ENCODE measurements around the gene KRTAP19-2. TPM values are rescaled to one million over a fixed set of nuclear protein-coding genes. Genes with fewer than 3 reads are reported as not detected.
A peak's percentile ranks its signal among the peaks of the same experiment; 100 is the strongest.
"Not testable (repeated sequence)": the region's sequence is repeated elsewhere in the genome, so short reads cannot be mapped to it uniquely, and the experiment has no call there.

KRTAP19-2 gene
- polyA plus RNA-seq (2013, experiment 1 of 2) = not detected
- not detected for polyA plus RNA-seq (2013, experiment 2 of 2)

DNA sequence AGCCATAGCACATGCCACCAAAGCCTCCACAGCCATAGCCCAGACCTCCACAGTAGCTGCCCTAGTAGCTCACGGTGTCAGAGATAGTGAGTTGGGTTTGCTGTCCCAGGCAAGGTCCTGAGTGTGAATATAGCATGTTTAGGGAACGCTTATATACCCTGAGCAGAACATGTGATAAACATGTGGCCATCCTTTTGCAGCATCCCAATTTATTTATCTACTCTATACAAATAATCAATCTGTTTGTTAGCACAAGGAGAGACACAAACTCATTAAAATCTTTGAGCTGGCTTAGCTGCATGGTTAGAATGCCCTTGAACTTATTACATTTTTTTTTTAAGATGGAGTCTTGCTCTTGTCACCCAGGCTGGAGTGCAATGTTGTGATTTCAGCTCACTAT, at the start of gene KRTAP19-2:
Gene KRTAP19-2, minus strand, starts transcription at position 101 of the 400 bp plus-strand sequence. Its CDS starts 88 bp downstream, at position 13.
- no peak within 1 kb of the TSS for H2BK120ac ChIP-seq (ENCODE audit: low read depth, low read length)
- H2BK12ac ChIP-seq (ENCODE audit: low read length in 2 of 2) = no peak within 1 kb of the TSS
- no peak within 1 kb of the TSS for H3K23ac ChIP-seq (ENCODE audit: low read length in 2 of 2)
- H2BK5ac ChIP-seq (ENCODE audit: low read depth, low read length, poor library complexity, severe bottlenecking) = no peak within 1 kb of the TSS
- no peaks in the 10 kb centered on the region for H3K36me3 ChIP-seq (ENCODE audit: control insufficient read depth in 1 of 2, insufficient read depth in 2 of 2, low read depth in 1 of 2, low read length in 2 of 2)
- H3K4me3 ChIP-seq (ENCODE audit: insufficient read depth in 1 of 2, low read depth in 1 of 2, low read length in 2 of 2) = no peak within 1 kb of the TSS
- H4K91ac ChIP-seq (ENCODE audit: low read length) = peak within 1 kb of the TSS; percentile 68
- WGBS = 40% methylated on average over 1 of the region's 2 CpGs
- H2AFZ ChIP-seq (ENCODE audit: low read depth, low read length) = no peak within 1 kb of the TSS
- peaks cover 13% of the 10 kb centered on the region for H3K9me3 ChIP-seq (ENCODE audit: control insufficient read depth, low read length)
- H3K79me1 ChIP-seq (replicated peaks; ENCODE audit: low read length, poor library complexity, severe bottlenecking) = no peaks in the 10 kb centered on the region
- no peak within 1 kb of the TSS for H3K18ac ChIP-seq (ENCODE audit: low read depth in 1 of 2, low read length in 2 of 2)
- H2AK5ac ChIP-seq (ENCODE audit: low read length, severe bottlenecking) = no peak within 1 kb of the TSS
- no peak within 1 kb of the TSS for H3K4me2 ChIP-seq (ENCODE audit: low read length, poor library complexity, severe bottlenecking)
- no peaks in the 10 kb centered on the region for H3K4me1 ChIP-seq (ENCODE audit: control insufficient read depth, insufficient read depth, low read depth, low read length)
- DNase-seq = no peak
- H2BK15ac ChIP-seq (ENCODE audit: low read depth, poor library complexity, severe bottlenecking) = no peak within 1 kb of the TSS
- no peak within 1 kb of the TSS for H3K14ac ChIP-seq (ENCODE audit: low read length in 2 of 2)
- H4K8ac ChIP-seq (ENCODE audit: low read length) = no peak within 1 kb of the TSS
- no peak within 1 kb of the TSS for H3K27ac ChIP-seq (ENCODE audit: low read length, poor library complexity, severe bottlenecking)
- no peaks in the 10 kb centered on the region for H3K27me3 ChIP-seq (ENCODE audit: control insufficient read depth in 1 of 2, insufficient read depth in 1 of 2, low read length in 2 of 2)
- no peak within 1 kb of the TSS for H3K9ac ChIP-seq (ENCODE audit: low read length)
- no peak within 1 kb of the TSS for H3K4ac ChIP-seq (ENCODE audit: low read depth in 1 of 2, low read length in 2 of 2)

DNA sequence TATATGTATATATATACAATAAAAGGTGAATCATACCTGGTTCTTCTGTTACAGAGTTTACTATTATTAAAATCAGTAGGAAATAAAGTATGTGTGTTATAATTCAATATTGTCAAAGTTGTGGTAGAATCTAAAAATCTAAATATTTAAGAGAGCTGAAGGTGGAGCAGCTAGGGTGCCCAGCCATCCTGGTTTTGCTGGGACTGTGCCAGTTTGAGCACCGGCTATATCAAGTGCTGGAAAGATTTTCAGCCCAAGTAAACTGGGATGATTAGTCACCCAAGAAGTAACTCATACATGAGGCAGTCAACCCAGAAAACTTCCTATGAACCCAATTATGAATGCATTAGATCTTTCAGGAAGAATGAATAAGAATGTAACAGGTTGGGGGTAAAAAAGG, 31.6 kb upstream of the KRTAP19-2 start:
- Histone ChIP-seq H4K91ac (ENCODE audit: low read length) (no peak overlapping the region), H3K18ac (ENCODE audit: low read depth in 1 of 2, low read length in 2 of 2) (no peak overlapping the region), H3K23ac (ENCODE audit: low read length in 2 of 2) (no peak overlapping the region), H2BK15ac (ENCODE audit: low read depth, poor library complexity, severe bottlenecking) (no peak overlapping the region), H3K4ac (ENCODE audit: low read depth in 1 of 2, low read length in 2 of 2) (no peak overlapping the region), H3K27me3 (ENCODE audit: control insufficient read depth in 1 of 2, insufficient read depth in 1 of 2, low read length in 2 of 2) (no peaks in the 10 kb centered on the region), H4K8ac (ENCODE audit: low read length) (no peak overlapping the region), H2AFZ (ENCODE audit: low read depth, low read length) (no peak overlapping the region), H2BK12ac (ENCODE audit: low read length in 2 of 2) (no peak overlapping the region), H2AK5ac (ENCODE audit: low read length, severe bottlenecking) (no peak overlapping the region), H3K9ac (ENCODE audit: low read length) (no peak overlapping the region), H3K36me3 (ENCODE audit: control insufficient read depth in 1 of 2, insufficient read depth in 2 of 2, low read depth in 1 of 2, low read length in 2 of 2) (no peaks in the 10 kb centered on the region), H2BK5ac (ENCODE audit: low read depth, low read length, poor library complexity, severe bottlenecking) (no peak overlapping the region), H3K79me1 (replicated peaks; ENCODE audit: low read length, poor library complexity, severe bottlenecking) (no peaks in the 10 kb centered on the region), H3K4me1 (ENCODE audit: control insufficient read depth, insufficient read depth, low read depth, low read length) (no peaks in the 10 kb centered on the region), H3K14ac (ENCODE audit: low read length in 2 of 2) (no peak overlapping the region), H3K27ac (ENCODE audit: low read length, poor library complexity, severe bottlenecking) (no peak overlapping the region), H3K4me3 (ENCODE audit: insufficient read depth in 1 of 2, low read depth in 1 of 2, low read length in 2 of 2) (no peak overlapping the region), H3K4me2 (ENCODE audit: low read length, poor library complexity, severe bottlenecking) (no peak overlapping the region), H2BK120ac (ENCODE audit: low read depth, low read length) (no peak overlapping the region), H3K9me3 (ENCODE audit: control insufficient read depth, low read length) (peaks cover 5% of the 10 kb centered on the region)
- no peak for DNase-seq
- WGBS = 100% methylated on average over 1 of the region's 1 CpG

DNA sequence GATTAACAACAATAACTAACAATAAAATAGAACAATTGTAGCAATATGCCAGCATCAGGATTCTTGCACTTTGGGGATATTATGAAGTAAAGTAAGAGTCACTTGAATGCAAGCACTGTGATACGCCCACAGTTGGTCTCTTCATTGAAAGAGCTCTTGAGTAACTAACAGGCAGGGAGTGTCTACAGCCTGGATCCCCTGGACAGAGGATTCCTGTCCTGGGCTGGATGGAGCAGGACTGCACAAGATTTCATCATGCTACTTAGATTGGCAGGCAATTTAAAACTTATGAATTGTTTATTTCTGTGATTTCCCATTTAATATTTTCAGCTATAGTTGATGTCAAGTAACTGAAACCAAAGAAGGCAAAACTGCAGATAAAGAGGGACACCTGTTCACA, 28.4 kb upstream of the KRTAP19-2 start:
- Histone ChIP-seq H2AK5ac (ENCODE audit: low read length, severe bottlenecking) (no peak overlapping the region), H3K4ac (ENCODE audit: low read depth in 1 of 2, low read length in 2 of 2) (no peak overlapping the region), H3K4me2 (ENCODE audit: low read length, poor library complexity, severe bottlenecking) (no peak overlapping the region), H2BK120ac (ENCODE audit: low read depth, low read length) (no peak overlapping the region), H3K36me3 (ENCODE audit: control insufficient read depth in 1 of 2, insufficient read depth in 2 of 2, low read depth in 1 of 2, low read length in 2 of 2) (no peaks in the 10 kb centered on the region), H3K27me3 (ENCODE audit: control insufficient read depth in 1 of 2, insufficient read depth in 1 of 2, low read length in 2 of 2) (no peaks in the 10 kb centered on the region), H4K91ac (ENCODE audit: low read length) (no peak overlapping the region), H3K27ac (ENCODE audit: low read length, poor library complexity, severe bottlenecking) (no peak overlapping the region), H3K4me3 (ENCODE audit: insufficient read depth in 1 of 2, low read depth in 1 of 2, low read length in 2 of 2) (no peak overlapping the region), H3K14ac (ENCODE audit: low read length in 2 of 2) (no peak overlapping the region), H4K8ac (ENCODE audit: low read length) (no peak overlapping the region), H3K9ac (ENCODE audit: low read length) (no peak overlapping the region), H2AFZ (ENCODE audit: low read depth, low read length) (no peak overlapping the region), H2BK12ac (ENCODE audit: low read length in 2 of 2) (no peak overlapping the region), H2BK5ac (ENCODE audit: low read depth, low read length, poor library complexity, severe bottlenecking) (no peak overlapping the region), H3K4me1 (ENCODE audit: control insufficient read depth, insufficient read depth, low read depth, low read length) (no peaks in the 10 kb centered on the region), H3K23ac (ENCODE audit: low read length in 2 of 2) (no peak overlapping the region), H3K9me3 (ENCODE audit: control insufficient read depth, low read length) (no peaks in the 10 kb centered on the region), H3K79me1 (replicated peaks; ENCODE audit: low read length, poor library complexity, severe bottlenecking) (no peaks in the 10 kb centered on the region), H3K18ac (ENCODE audit: low read depth in 1 of 2, low read length in 2 of 2) (no peak overlapping the region), H2BK15ac (ENCODE audit: low read depth, poor library complexity, severe bottlenecking) (no peak overlapping the region)
- no peak for DNase-seq
- 57% methylated on average over 1 of the region's 1 CpG for WGBS

DNA sequence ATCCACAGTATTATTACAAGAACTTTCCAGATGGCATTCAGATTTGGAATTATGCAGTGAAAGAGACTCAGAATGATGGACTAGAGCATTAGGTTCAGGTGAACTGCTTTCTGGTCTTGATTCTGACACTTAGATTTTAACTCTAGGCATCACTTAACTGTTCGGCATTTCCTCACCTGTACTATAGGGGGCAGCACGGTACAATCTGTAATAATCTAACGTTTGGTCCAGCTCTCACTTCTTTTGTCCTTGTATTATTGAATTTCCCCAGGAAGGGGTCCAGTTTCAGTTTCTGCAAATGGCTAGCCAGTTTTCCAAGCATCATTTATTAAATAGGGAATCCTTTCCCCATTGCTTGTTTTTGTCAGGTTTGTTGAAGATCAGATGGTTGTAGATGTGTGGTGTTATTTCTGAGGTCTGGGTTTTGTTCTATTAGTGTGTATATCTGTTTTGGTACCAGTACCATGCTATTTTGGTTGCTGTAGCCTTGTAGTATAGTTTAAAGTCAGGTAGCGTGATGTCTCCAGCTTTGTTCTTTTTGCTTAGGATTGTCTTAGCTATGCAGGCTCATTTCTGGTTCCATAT, 18.5 kb upstream of the KRTAP19-2 start:
- not testable (repeated sequence) for H3K36me3 ChIP-seq (ENCODE audit: control insufficient read depth in 1 of 2, insufficient read depth in 2 of 2, low read depth in 1 of 2, low read length in 2 of 2); H3K4me3 ChIP-seq (ENCODE audit: insufficient read depth in 1 of 2, low read depth in 1 of 2, low read length in 2 of 2); H3K4me1 ChIP-seq (ENCODE audit: control insufficient read depth, insufficient read depth, low read depth, low read length); H2BK15ac ChIP-seq (ENCODE audit: low read depth, poor library complexity, severe bottlenecking); H2AFZ ChIP-seq (ENCODE audit: low read depth, low read length); H3K27me3 ChIP-seq (ENCODE audit: control insufficient read depth in 1 of 2, insufficient read depth in 1 of 2, low read length in 2 of 2); H2AK5ac ChIP-seq (ENCODE audit: low read length, severe bottlenecking); H4K91ac ChIP-seq (ENCODE audit: low read length); H4K8ac ChIP-seq (ENCODE audit: low read length); H3K4me2 ChIP-seq (ENCODE audit: low read length, poor library complexity, severe bottlenecking); H3K14ac ChIP-seq (ENCODE audit: low read length in 2 of 2); DNase-seq; H3K9me3 ChIP-seq (ENCODE audit: control insufficient read depth, low read length); H3K4ac ChIP-seq (ENCODE audit: low read depth in 1 of 2, low read length in 2 of 2); H2BK12ac ChIP-seq (ENCODE audit: low read length in 2 of 2); H3K23ac ChIP-seq (ENCODE audit: low read length in 2 of 2); H2BK5ac ChIP-seq (ENCODE audit: low read depth, low read length, poor library complexity, severe bottlenecking); H3K18ac ChIP-seq (ENCODE audit: low read depth in 1 of 2, low read length in 2 of 2); H3K27ac ChIP-seq (ENCODE audit: low read length, poor library complexity, severe bottlenecking); H3K79me1 ChIP-seq (replicated peaks; ENCODE audit: low read length, poor library complexity, severe bottlenecking); H2BK120ac ChIP-seq (ENCODE audit: low read depth, low read length); H3K9ac ChIP-seq (ENCODE audit: low read length)
- 18% methylated on average over 4 of the region's 4 CpGs for WGBS
